ENCODE results near the gene MAF. TPM values are rescaled to one million over a fixed set of nuclear protein-coding genes. Genes with fewer than 3 reads are reported as not detected.

The MAF gene
- polyA plus RNA-seq, 3 donors, result 0.03 to 0.92 TPM; not detected in 1

GRCh38 chr16:79618041-79618691 lies 17.6 kb upstream of the MAF start:
- Histone ChIP-seq H3K4me1 (ENCODE audit: control insufficient read depth in 1 of 2, insufficient read depth in 2 of 2, low read length in 2 of 2) (no peaks in the 10 kb centered on the region), H3K27me3 (ENCODE audit: control insufficient read depth in 2 of 2, insufficient read depth in 2 of 2, low read length in 2 of 2) (peaks cover 0 to 2% of the 10 kb centered on the region in 2 donors), H3K9me3 (replicated peaks in 1 of 2; ENCODE audit: control insufficient read depth in 1 of 2, insufficient read depth in 1 of 2, low read length in 2 of 2) (no peaks in the 10 kb centered on the region), H3K4me2 (replicated peaks; ENCODE audit: extremely low read depth, low read length, poor library complexity, severe bottlenecking) (no peak overlapping the region), H3K36me3 (replicated peaks in 1 of 2; ENCODE audit: control insufficient read depth in 1 of 2, insufficient read depth in 2 of 2, low read length in 2 of 2) (no peaks in the 10 kb centered on the region), H3K27ac (ENCODE audit: low read depth in 1 of 2, low read length in 2 of 2) (no peak overlapping the region), H4K20me1 (ENCODE audit: insufficient read depth, low read length) (no peaks in the 10 kb centered on the region), H2AFZ (ENCODE audit: insufficient read depth, low read depth, low read length, poor library complexity, severe bottlenecking) (no peak overlapping the region), H3K79me2 (ENCODE audit: insufficient read depth, low read length) (no peaks in the 10 kb centered on the region), H3K9ac (ENCODE audit: insufficient read depth, low read length, poor library complexity, severe bottlenecking) (no peak overlapping the region), H3K4me3 (replicated peaks in 1 of 3; ENCODE audit: low read depth in 2 of 3, low read length in 3 of 3) (no peak overlapping the region)
- TF ChIP-seq CTCF (IDR thresholded peaks at IDR 0.05), result no peak
- WGBS (ENCODE audit: insufficient coverage), result 36% methylated on average over 2 of the region's 5 CpGs
- Mint-ChIP-seq H3K4me3 (no peak overlapping the region), H3K36me3 (no peaks in the 10 kb centered on the region), H3K4me1 (no peaks in the 10 kb centered on the region), H3K27me3 (ENCODE audit: low read depth in 3 of 3) (peaks cover 3 to 4% (median 3%) of the 10 kb centered on the region in 3 donors), H3K9me3 (peaks cover 0 to 3% (median 0%) of the 10 kb centered on the region in 7 donors), H3K27ac (no peak overlapping the region)
- DNase-seq, result no peak
- intact Hi-C loops (cut with micrococcal nuclease), result no loop called here

GRCh38 chr16:79613009-79613408 lies 12.5 kb upstream of the MAF start:
- WGBS (ENCODE audit: insufficient coverage), result no CpG with 5 or more reads among the region's 4 CpGs
- Histone ChIP-seq H3K9ac (ENCODE audit: insufficient read depth, low read length, poor library complexity, severe bottlenecking) (no peak overlapping the region), H3K4me1 (ENCODE audit: control insufficient read depth in 1 of 2, insufficient read depth in 2 of 2, low read length in 2 of 2) (no peaks in the 10 kb centered on the region), H3K27ac (ENCODE audit: low read depth in 1 of 2, low read length in 2 of 2) (no peak overlapping the region), H3K4me3 (replicated peaks in 1 of 3; ENCODE audit: low read depth in 2 of 3, low read length in 3 of 3) (no peak overlapping the region), H4K20me1 (ENCODE audit: insufficient read depth, low read length) (no peaks in the 10 kb centered on the region), H2AFZ (ENCODE audit: insufficient read depth, low read depth, low read length, poor library complexity, severe bottlenecking) (no peak overlapping the region), H3K36me3 (replicated peaks in 1 of 2; ENCODE audit: control insufficient read depth in 1 of 2, insufficient read depth in 2 of 2, low read length in 2 of 2) (no peaks in the 10 kb centered on the region), H3K79me2 (ENCODE audit: insufficient read depth, low read length) (no peaks in the 10 kb centered on the region), H3K4me2 (replicated peaks; ENCODE audit: extremely low read depth, low read length, poor library complexity, severe bottlenecking) (no peak overlapping the region), H3K27me3 (ENCODE audit: control insufficient read depth in 2 of 2, insufficient read depth in 2 of 2, low read length in 2 of 2) (no peaks in the 10 kb centered on the region), H3K9me3 (replicated peaks in 1 of 2; ENCODE audit: control insufficient read depth in 1 of 2, insufficient read depth in 1 of 2, low read length in 2 of 2) (no peaks in the 10 kb centered on the region)
- Mint-ChIP-seq H3K27ac (no peak overlapping the region), H3K27me3 (ENCODE audit: low read depth in 3 of 3) (peaks cover 3 to 8% (median 5%) of the 10 kb centered on the region in 3 donors), H3K36me3 (no peaks in the 10 kb centered on the region), H3K4me1 (no peaks in the 10 kb centered on the region), H3K9me3 (no peaks in the 10 kb centered on the region), H3K4me3 (no peak overlapping the region)
- intact Hi-C loops (cut with micrococcal nuclease), result no loop called here
- no peak for DNase-seq
- TF ChIP-seq CTCF (IDR thresholded peaks at IDR 0.05), result no peak
